Epidermal melanocyte (primary cell): ENCODE results near the gene RABEPK.
"Not testable (repeated sequence)": the region's sequence is repeated elsewhere in the genome, so short reads cannot be mapped to it uniquely, and the experiment has no call there.

Experiments used
- DNase-seq: peaks from one replicate; pipeline ENCODE4 v3.0.0; 2011; ENCODE audit warnings: low spot score; ENCODE audit not compliant: insufficient read length

The RABEPK gene

GRCh38 chr9:125194466-125194865 lies 5.9 kb upstream of the RABEPK start:
- DNase-seq: not testable (repeated sequence)

- DNase-seq: not testable (repeated sequence)
Measured at GRCh38 chr9:125195591-125195990, 4.8 kb upstream of the RABEPK start.

- no peak for DNase-seq
Measured at GRCh38 chr9:125202846-125203618, 2.7 kb downstream of the RABEPK start.

GRCh38 chr9:125204477-125204876 lies 4.1 kb downstream of the RABEPK start:
- DNase-seq: no peak

GRCh38 chr9:125214186-125214585 lies 13.8 kb downstream of the RABEPK start:
- DNase-seq: no peak

- no peak for DNase-seq
Measured at GRCh38 chr9:125218621-125219020, 18.3 kb downstream of the RABEPK start.

- not testable (repeated sequence) for DNase-seq
Measured at GRCh38 chr9:125224858-125225257, 24.5 kb downstream of the RABEPK start.

GRCh38 chr9:125227761-125228160 lies 27.4 kb downstream of the RABEPK start:
- DNase-seq: no peak

GRCh38 chr9:125233678-125234077 lies 33.3 kb downstream of the RABEPK start:
- no peak for DNase-seq

- DNase-seq: not testable (repeated sequence)
Measured at GRCh38 chr9:125234099-125234498, 33.8 kb downstream of the RABEPK start.

GRCh38 chr9:125235804-125236519 lies 35.6 kb downstream of the RABEPK start:
- no peak for DNase-seq

- not testable (repeated sequence) for DNase-seq
Measured at GRCh38 chr9:125236520-125237159, 36.3 kb downstream of the RABEPK start.

GRCh38 chr9:125238127-125238914 lies 38.0 kb downstream of the RABEPK start:
- no peak for DNase-seq

- DNase-seq: no peak
Measured at GRCh38 chr9:125238915-125239446, 38.6 kb downstream of the RABEPK start.

- no peak for DNase-seq
Measured at GRCh38 chr9:125239631-125240597, 39.6 kb downstream of the RABEPK start.

- DNase-seq: no peak
Measured at GRCh38 chr9:125240649-125240999, 40.3 kb downstream of the RABEPK start.

GRCh38 chr9:125241000-125241862 lies 40.9 kb downstream of the RABEPK start, which contains the start of gene HSPA5:
HSPA5 (minus strand) TSS chr9:125241343; CDS start chr9:125241126, 217 bp downstream.
- peak; percentile 97 for DNase-seq

GRCh38 chr9:125241863-125242739 lies 41.8 kb downstream of the RABEPK start:
- no peak for DNase-seq
